PC-9 (cell line): ENCODE results near the gene UROS. TPM values are rescaled to one million over a fixed set of nuclear protein-coding genes. Genes with fewer than 3 reads are reported as not detected.

Experiments
- BruUV-seq: library from RNA; stranded (reverse); fragments of 400-500 nt; replicated peaks from 2 replicates; lab custom pipeline; 2021; lab: Mats Ljungman, UMichigan
- CTCF ChIA-PET: fragments of 300-600 bp; sonication (Branson Sonifier 250); formaldehyde crosslinking; loops from one replicate; lab custom pipeline; 2022; ENCODE audit warnings: antibody characterized with exemption; lab: Charles Lee
- POLR2A ChIA-PET: fragments of 300-600 bp; sonication (Branson Sonifier 250); formaldehyde crosslinking; loops from one replicate; lab custom pipeline; 2022; ENCODE audit warnings: antibody characterized with exemption; ENCODE audit not compliant: unreplicated experiment; lab: Charles Lee
- DNase-seq, 2 experiments: peaks; one replicate each; pipeline versions ENCODE4 v3.0.0 to v3.0.0-alpha.2; 2015 to 2022; ENCODE audit warnings: mixed read lengths in 1 of 2
- H2AFZ ChIP-seq: fragments of 200-600 bp; sonication (generic); 2 replicates; pipeline ENCODE4 v1.8.1; 2017; ENCODE audit warnings: antibody characterized with exemption
- H3F3A ChIP-seq: fragments of 200-600 bp; sonication (generic); 2 replicates; pipeline ENCODE4 v1.8.1; 2017; ENCODE audit warnings: antibody characterized with exemption, mild to moderate bottlenecking, low read depth; ENCODE audit not compliant: insufficient read depth
- H3K27ac ChIP-seq: fragments of 200-600 bp; sonication (generic); 2 replicates; pipeline ENCODE4 v1.6.1; 2016; ENCODE audit warnings: mixed run types
- H3K27me3 ChIP-seq: fragments of 200-600 bp; sonication (generic); 2 replicates; pipeline ENCODE4 v1.6.1; 2016; ENCODE audit warnings: low read depth, mixed run types; ENCODE audit not compliant: insufficient read depth
- H3K36me3 ChIP-seq: fragments of 200-600 bp; sonication (generic); 2 replicates; pipeline ENCODE4 v1.6.1; 2016; ENCODE audit warnings: low read depth, mixed run types
- H3K4me1 ChIP-seq: fragments of 200-600 bp; sonication (generic); replicated peaks from 2 replicates; pipeline ENCODE4 v1.6.1; 2016; ENCODE audit warnings: mixed run types; ENCODE audit not compliant: insufficient read depth
- H3K4me2 ChIP-seq: fragments of 200-600 bp; sonication (generic); 2 replicates; pipeline ENCODE4 v1.6.1; 2017; ENCODE audit warnings: mixed run types
- H3K4me3 ChIP-seq: fragments of 200-600 bp; sonication (generic); 2 replicates; pipeline ENCODE4 v1.6.1; 2016; ENCODE audit warnings: mixed run types
- H3K79me2 ChIP-seq: fragments of 200-600 bp; sonication (generic); 2 replicates; pipeline ENCODE4 v1.6.1; 2017; ENCODE audit warnings: low read depth, mixed run types
- H3K9me2 ChIP-seq: fragments of 200-600 bp; sonication (generic); 2 replicates; pipeline ENCODE4 v1.8.1; 2017; ENCODE audit warnings: mild to moderate bottlenecking; ENCODE audit not compliant: insufficient read depth
- H3K9me3 ChIP-seq: fragments of 200-600 bp; sonication (generic); 2 replicates; pipeline ENCODE4 v1.8.1; 2016; ENCODE audit warnings: low read depth; ENCODE audit not compliant: insufficient read depth
- H4K20me1 ChIP-seq: fragments of 200-600 bp; sonication (generic); 2 replicates; pipeline ENCODE4 v1.8.1; 2017; ENCODE audit not compliant: insufficient read depth
- CTCF ChIP-seq: fragments of 200-600 bp; sonication (generic); conservative IDR thresholded peaks from 2 replicates; pipeline ENCODE4 v1.6.1; 2017; ENCODE audit warnings: mixed run types, antibody characterized with exemption, mild to moderate bottlenecking, moderate library complexity
- EZH2 ChIP-seq: fragments of 200-600 bp; sonication (generic); IDR thresholded peaks from 2 replicates; pipeline ENCODE4 v1.8.0; 2017; ENCODE audit warnings: antibody characterized with exemption, low read depth
- intact Hi-C: fragments of 100-400 bp; cut with micrococcal nuclease; formaldehyde crosslinking; loops from one replicate; pipeline ENCODE4 v1.10.0; 2022; ENCODE audit not compliant: unreplicated experiment
- total RNA-seq: library from RNA; stranded (reverse); gene quantifications from 2 replicates; pipeline ENCODE4 v1.2.3, GENCODE V29; 2021

UROS gene
- total RNA-seq, 1 experiment from 2014 or later, result 35.1 TPM

- Histone ChIP-seq H3F3A (peaks cover 3% of the 10 kb centered on the region; the same call in 1 of the 2 replicates), H3K4me2 (no peak overlapping the region), H2AFZ (no peak overlapping the region), H3K9me3 (no peaks in the 10 kb centered on the region), H3K27me3 (no peaks in the 10 kb centered on the region), H4K20me1 (no peaks in the 10 kb centered on the region), H3K36me3 (no peaks in the 10 kb centered on the region), H3K79me2 (no peaks in the 10 kb centered on the region), H3K9me2 (no peaks in the 10 kb centered on the region), H3K27ac (no peak overlapping the region), H3K4me1 (0 out of 2 replicates have a peak, but pooled peaks cover 8% of the 10 kb centered on the region), H3K4me3 (no peak overlapping the region)
- CTCF ChIA-PET, result no interaction called here
- DNase-seq, result no peak
- BruUV-seq, result no TSS peak
- TF ChIP-seq EZH2 (no peak), CTCF (no peak)
- intact Hi-C loops, result no loop called here
- POLR2A ChIA-PET, result no interaction called here
Measured at GRCh38 chr10:125843603-125844329, 20.7 kb upstream of the UROS start.

- no TSS peak for BruUV-seq
- ChIA-PET CTCF (no interaction called here), POLR2A (no interaction called here)
- no peaks in the 10 kb centered on the region for H4K20me1 ChIP-seq
- H3K27me3 ChIP-seq, result no peaks in the 10 kb centered on the region
- no peaks in the 10 kb centered on the region for H3K79me2 ChIP-seq
- H3K4me3 ChIP-seq, result no peak overlapping the region
- peaks cover 8% of the 10 kb centered on the region; the same call in 1 of the 2 replicates for H3F3A ChIP-seq
- H3K9me3 ChIP-seq, result no peaks in the 10 kb centered on the region
- no peak overlapping the region for H3K27ac ChIP-seq
- no peak for TF ChIP-seq EZH2
- no peak for TF ChIP-seq CTCF
- H3K9me2 ChIP-seq, result no peaks in the 10 kb centered on the region
- no peak overlapping the region for H2AFZ ChIP-seq
- 0 out of 2 replicates have a peak, but pooled peaks cover 8% of the 10 kb centered on the region for H3K4me1 ChIP-seq
- intact Hi-C loops, result no loop called here
- no peak overlapping the region for H3K4me2 ChIP-seq
- no peak for DNase-seq
- no peaks in the 10 kb centered on the region for H3K36me3 ChIP-seq
Measured at GRCh38 chr10:125840955-125841354, 17.9 kb upstream of the UROS start.

- Histone ChIP-seq H3K27ac (no peak overlapping the region), H3K4me1 (0 out of 2 replicates have a peak, but pooled peaks cover 8% of the 10 kb centered on the region), H3K9me3 (no peaks in the 10 kb centered on the region), H3K36me3 (no peaks in the 10 kb centered on the region), H3K79me2 (no peaks in the 10 kb centered on the region), H3F3A (peaks cover 8% of the 10 kb centered on the region; the same call in 1 of the 2 replicates), H3K27me3 (no peaks in the 10 kb centered on the region), H3K4me2 (no peak overlapping the region), H3K4me3 (no peak overlapping the region), H3K9me2 (no peaks in the 10 kb centered on the region), H2AFZ (no peak overlapping the region), H4K20me1 (no peaks in the 10 kb centered on the region)
- DNase-seq, result no peak
- no TSS peak for BruUV-seq
- ChIA-PET CTCF (no interaction called here), POLR2A (no interaction called here)
- intact Hi-C loops, result no loop called here
- TF ChIP-seq CTCF (no peak), EZH2 (no peak)
Measured at GRCh38 chr10:125840406-125840805, 17.3 kb upstream of the UROS start.
